ENCODE data around the gene IL13RA1. TPM values are rescaled to one million over a fixed set of nuclear protein-coding genes. Genes with fewer than 3 reads are reported as not detected.
"Not testable (repeated sequence)": the region's sequence is repeated elsewhere in the genome, so short reads cannot be mapped to it uniquely, and the experiment has no call there.

IL13RA1 gene
- total and polyA plus RNA-seq, 2 experiments from 2014 or later = 2.7 to 6.6 TPM

GRCh38 chrX:118715917-118716316 lies 11.5 kb upstream of the IL13RA1 start:
- H3F3A ChIP-seq (replicated peaks; ENCODE audit: low read depth); H3K4me3 Mint-ChIP-seq; H3K27ac ChIP-seq (ENCODE audit: low read depth); H3K4me2 ChIP-seq; H3K9me2 ChIP-seq (ENCODE audit: insufficient read depth); H4K20me1 ChIP-seq (replicated peaks; ENCODE audit: insufficient read depth); H3K79me2 ChIP-seq (replicated peaks; ENCODE audit: insufficient read depth); H3K27me3 ChIP-seq (ENCODE audit: insufficient read depth); DNase-seq (ENCODE audit: low spot score); H3K36me3 Mint-ChIP-seq (ENCODE audit: low read depth); ATAC-seq; H3K9me3 Mint-ChIP-seq; H3K4me1 Mint-ChIP-seq; H3K27ac Mint-ChIP-seq; H3K4me1 ChIP-seq (ENCODE audit: insufficient read depth); H2AFZ ChIP-seq; H3K4me3 ChIP-seq; H3K27me3 Mint-ChIP-seq (ENCODE audit: insufficient read depth, low read depth, poor library complexity); H3K36me3 ChIP-seq (ENCODE audit: insufficient read depth): not testable (repeated sequence)

- not testable (repeated sequence) for H3K4me3 Mint-ChIP-seq; H3K27ac ChIP-seq (ENCODE audit: low read depth); H3K79me2 ChIP-seq (replicated peaks; ENCODE audit: insufficient read depth); H3K4me1 ChIP-seq (ENCODE audit: insufficient read depth); H3K27me3 Mint-ChIP-seq (ENCODE audit: insufficient read depth, low read depth, poor library complexity); H3K9me3 Mint-ChIP-seq; H3K27me3 ChIP-seq (ENCODE audit: insufficient read depth); H3K27ac Mint-ChIP-seq; DNase-seq (ENCODE audit: low spot score); H3K4me2 ChIP-seq; H3K36me3 Mint-ChIP-seq (ENCODE audit: low read depth); H3K4me1 Mint-ChIP-seq; H3K9me2 ChIP-seq (ENCODE audit: insufficient read depth); H3F3A ChIP-seq (replicated peaks; ENCODE audit: low read depth); H4K20me1 ChIP-seq (replicated peaks; ENCODE audit: insufficient read depth); ATAC-seq; H3K36me3 ChIP-seq (ENCODE audit: insufficient read depth); H2AFZ ChIP-seq; H3K4me3 ChIP-seq
Measured at GRCh38 chrX:118716833-118717232, 10.6 kb upstream of the IL13RA1 start.

GRCh38 chrX:118717678-118718391 lies 9.6 kb upstream of the IL13RA1 start:
- no peaks in the 10 kb centered on the region for H3K27me3 ChIP-seq (ENCODE audit: insufficient read depth)
- no peak overlapping the region for H3K4me2 ChIP-seq
- peaks cover 4% of the 10 kb centered on the region for H3K27me3 Mint-ChIP-seq (ENCODE audit: insufficient read depth, low read depth, poor library complexity)
- no peak overlapping the region for H3K27ac Mint-ChIP-seq
- peaks cover 8% of the 10 kb centered on the region for H3K4me1 Mint-ChIP-seq
- no peak overlapping the region for H3K4me3 Mint-ChIP-seq
- H3K79me2 ChIP-seq (replicated peaks; ENCODE audit: insufficient read depth) = no peaks in the 10 kb centered on the region
- H3K9me3 Mint-ChIP-seq = peaks cover 6% of the 10 kb centered on the region; the same call in 2 of the 3 replicates
- no peaks in the 10 kb centered on the region for H4K20me1 ChIP-seq (replicated peaks; ENCODE audit: insufficient read depth)
- H3F3A ChIP-seq (replicated peaks; ENCODE audit: low read depth) = no peaks in the 10 kb centered on the region
- no peak overlapping the region for H3K4me3 ChIP-seq
- H3K36me3 ChIP-seq (ENCODE audit: insufficient read depth) = no peaks in the 10 kb centered on the region
- ATAC-seq = no peak
- TF ChIP-seq ZNF114 (CRISPR knock-in tag; IDR thresholded peaks at IDR 0.05) (no peak), CREB1 (CRISPR knock-in tag; IDR thresholded peaks at IDR 0.05; ENCODE audit: low read depth) (no peak), CTCF (conservative IDR thresholded peaks at IDR 0.05; ENCODE audit: low read depth in 2 of 2) (no peak), POLR2AphosphoS5 (IDR thresholded peaks at IDR 0.05; ENCODE audit: low read depth) (no peak), JUNB (IDR thresholded peaks at IDR 0.05; ENCODE audit: unreplicated experiment) (no peak), ZNF331 (CRISPR knock-in tag; IDR thresholded peaks at IDR 0.05; ENCODE audit: low read depth) (no peak), NANOG (IDR thresholded peaks at IDR 0.05; ENCODE audit: borderline replicate concordance) (no peak), ZNF462 (CRISPR knock-in tag; IDR thresholded peaks at IDR 0.05) (no peak)
- H2AFZ ChIP-seq = no peak overlapping the region
- no peaks in the 10 kb centered on the region for H3K9me2 ChIP-seq (ENCODE audit: insufficient read depth)
- H3K36me3 Mint-ChIP-seq (ENCODE audit: low read depth) = no peaks in the 10 kb centered on the region; the same call in 2 of the 3 replicates
- H3K4me1 ChIP-seq (ENCODE audit: insufficient read depth) = peaks cover 6% of the 10 kb centered on the region; the same call in 1 of the 2 replicates
- H3K27ac ChIP-seq (ENCODE audit: low read depth) = no peak overlapping the region
- DNase-seq (ENCODE audit: low spot score) = no peak

All from GM23338 (cell line).